K562 (cell line): ENCODE results near the gene LRRC10. TPM values are rescaled to one million over a fixed set of nuclear protein-coding genes. Genes with fewer than 3 reads are reported as not detected.

Experiments used
- BCLAF1 ChIP-seq, 2 experiments: fragments of 450-650 bp in 1 of 2; IDR thresholded peaks; 2 replicates each; pipeline ENCODE4 v1.6.1; 2011 to 2017; ENCODE audit warnings: low read depth in 2 of 2, antibody characterized with exemption in 1 of 2, borderline replicate concordance in 1 of 2, low read length in 1 of 2, mild to moderate bottlenecking in 1 of 2, mixed read lengths in 1 of 2; ENCODE audit not compliant: control insufficient read depth in 1 of 2
- ELF1 ChIP-seq: fragments of 200-800 bp; sonication (Bioruptor generic); IDR thresholded peaks from 2 replicates; pipeline ENCODE4 v1.6.1; 2016; ENCODE audit warnings: missing genetic modification characterization, missing compliant biosample characterization
- GTF2B ChIP-seq: IDR thresholded peaks from 2 replicates; pipeline ENCODE4 v1.6.1; 2011; ENCODE audit not compliant: insufficient read length; ENCODE audit errors: extremely low read depth
- KAT2B ChIP-seq: IDR thresholded peaks from one replicate; pipeline ENCODE4 v1.6.1; 2012; ENCODE audit warnings: low read depth, mild to moderate bottlenecking, control low read depth, inconsistent platforms, low read length, moderate library complexity
- MCM5 ChIP-seq: fragments of 450-650 bp; IDR thresholded peaks from 2 replicates; pipeline ENCODE4 v1.6.1; 2016; ENCODE audit warnings: low read depth
- NFE2 ChIP-seq: IDR thresholded peaks from 2 replicates; pipeline ENCODE4 v1.6.1; 2014; ENCODE audit warnings: antibody characterized with exemption, low read depth
- ZBTB2 ChIP-seq: fragments of 450-650 bp; IDR thresholded peaks from 2 replicates; pipeline ENCODE4 v1.6.1; 2016; ENCODE audit warnings: antibody characterized with exemption
- ZKSCAN1 ChIP-seq: fragments of 150-350 bp; IDR thresholded peaks from 2 replicates; pipeline ENCODE4 v1.6.1; 2016; ENCODE audit warnings: low read depth, low read length
- ZKSCAN8 ChIP-seq: fragments of 200-800 bp; sonication (Bioruptor generic); IDR thresholded peaks from 2 replicates; pipeline ENCODE4 v1.6.1; 2016; ENCODE audit warnings: missing genetic modification characterization, missing compliant biosample characterization
- ZNF699 ChIP-seq: fragments of 250-450 bp; sonication (Bioruptor Pico); IDR thresholded peaks from 2 replicates; pipeline ENCODE4 v1.8.0; 2021; ENCODE audit warnings: mild to moderate bottlenecking, moderate library complexity; ENCODE audit not compliant: insufficient replicate concordance
- polyA plus RNA-seq, 8 experiments: library from polyadenylated mRNA; depleted of rRNA in 4 of 8; stranded (reverse) in 5 of 8; unstranded in 3 of 8; fragments of >200 nt; fragmentation: Nextera tagmentation in 2 of 8; fragmentation: Illumina TruSeq in 1 of 8; extraction: Ambion mirVana in 2 of 8; extraction: Trizol in 1 of 8; gene quantifications; 2 replicates each; pipeline versions ENCODE4 v1.2.1 to v1.2.3, GENCODE V29; 2011 to 2014; ENCODE audit warnings: inconsistent platforms in 1 of 8, missing spikeins in 1 of 8
- total RNA-seq, 7 experiments: library from RNA; depleted of rRNA in 6 of 7; stranded (reverse); fragments of >200 nt in 6 of 7; fragmentation: Illumina TruSeq in 2 of 7; extraction: Trizol in 2 of 7; gene quantifications; 2 replicates each; pipeline versions ENCODE4 v1.2.1 to v1.2.3, GENCODE V29; 2011 to 2021; ENCODE audit warnings: low replicate concordance in 1 of 7

The LRRC10 gene
- total and polyA plus RNA-seq, 9 of the 15 experiments (the other 6 are each of a cell fraction or from before 2014, with no cell fraction given) = 0.09 TPM; not detected in 8

GRCh38 chr12:69585189-69586062, 25.3 kb downstream of the LRRC10 start, which contains the start of gene CCT2 (continued):
- TF ChIP-seq MCM5 (no peak), BCLAF1 (IDR thresholded peaks at IDR 0.05; ENCODE audit: borderline replicate concordance in 1 of 2, control insufficient read depth in 1 of 2, low read depth in 2 of 2, low read length in 1 of 2) (0 out of 4 replicates have a peak, but pooled peaks of 1 of the 2 experiments have one; percentile 45), NFE2 (no peak), ZNF699 (CRISPR knock-in tag) (no peak), GTF2B (no peak), KAT2B (no peak), ZKSCAN1 (no peak), ZKSCAN8 (no peak), ELF1 (tag) (peak; percentile 79; the same call in 1 of the 2 replicates), ZBTB2 (peak; percentile 64; the same call in 1 of the 2 replicates)
